ENCODE measurements around the gene CFAP61.

The CFAP61 gene

DNA sequence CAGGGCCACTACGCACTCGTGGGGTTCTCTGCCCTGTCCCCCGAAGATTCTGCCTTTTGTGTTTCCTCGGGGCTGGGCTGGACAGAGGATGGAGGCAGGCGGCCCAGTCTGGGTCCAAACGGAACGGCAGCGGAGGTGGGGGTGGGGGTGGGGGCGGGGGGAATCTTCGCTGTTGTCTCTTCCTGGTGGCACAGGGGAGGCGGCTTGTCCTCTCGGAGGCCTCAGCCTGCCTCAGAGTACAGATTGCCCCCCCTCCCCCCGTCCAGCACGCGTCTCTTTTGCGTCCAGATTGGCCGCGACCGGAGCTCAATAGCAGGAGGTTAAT, 314.2 kb downstream of the CFAP61 start:
- in situ Hi-C loops (cut with MboI; ENCODE audit: low pct_unique_long_range_greater_than_20kb, low sequenced_read_pairs) = no loop called here
- DNase-seq = no peak

DNA sequence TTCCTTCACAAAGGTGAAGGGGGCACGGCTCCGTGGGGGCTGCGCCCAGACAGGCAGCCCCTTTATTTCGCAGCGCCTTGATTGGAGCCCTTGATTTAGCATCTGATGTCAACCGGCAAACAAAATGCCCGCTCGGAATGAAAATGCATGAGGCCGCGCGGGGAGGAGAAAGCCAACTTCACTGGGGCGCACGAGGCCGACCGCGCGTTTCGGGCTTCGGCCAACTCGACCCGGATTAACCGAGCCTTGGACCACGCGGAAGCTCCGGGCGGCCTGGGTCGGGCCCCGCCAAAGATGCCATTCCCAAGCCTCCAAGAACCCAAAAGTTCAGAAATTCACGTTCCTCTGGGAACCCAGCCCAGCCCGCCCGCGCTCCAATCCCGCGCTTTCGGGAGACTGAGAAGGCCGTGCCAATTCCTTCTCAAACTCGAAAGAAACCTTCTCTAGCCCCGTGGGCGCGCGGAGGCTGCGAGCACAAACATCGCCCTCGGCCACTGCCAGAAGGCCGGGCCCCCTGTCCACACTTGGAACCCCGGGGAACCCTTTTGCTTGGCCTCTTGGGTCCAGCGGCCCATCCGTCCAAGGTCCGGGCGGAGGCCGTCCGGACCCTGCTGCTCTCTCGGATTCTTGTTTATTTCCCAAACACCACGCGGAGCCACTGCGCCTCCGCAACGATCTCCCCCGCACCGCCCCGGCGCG, 314.7 kb downstream of the CFAP61 start:
- no peak for DNase-seq
- in situ Hi-C loops (cut with MboI; ENCODE audit: low pct_unique_long_range_greater_than_20kb, low sequenced_read_pairs) = no loop called here

DNA sequence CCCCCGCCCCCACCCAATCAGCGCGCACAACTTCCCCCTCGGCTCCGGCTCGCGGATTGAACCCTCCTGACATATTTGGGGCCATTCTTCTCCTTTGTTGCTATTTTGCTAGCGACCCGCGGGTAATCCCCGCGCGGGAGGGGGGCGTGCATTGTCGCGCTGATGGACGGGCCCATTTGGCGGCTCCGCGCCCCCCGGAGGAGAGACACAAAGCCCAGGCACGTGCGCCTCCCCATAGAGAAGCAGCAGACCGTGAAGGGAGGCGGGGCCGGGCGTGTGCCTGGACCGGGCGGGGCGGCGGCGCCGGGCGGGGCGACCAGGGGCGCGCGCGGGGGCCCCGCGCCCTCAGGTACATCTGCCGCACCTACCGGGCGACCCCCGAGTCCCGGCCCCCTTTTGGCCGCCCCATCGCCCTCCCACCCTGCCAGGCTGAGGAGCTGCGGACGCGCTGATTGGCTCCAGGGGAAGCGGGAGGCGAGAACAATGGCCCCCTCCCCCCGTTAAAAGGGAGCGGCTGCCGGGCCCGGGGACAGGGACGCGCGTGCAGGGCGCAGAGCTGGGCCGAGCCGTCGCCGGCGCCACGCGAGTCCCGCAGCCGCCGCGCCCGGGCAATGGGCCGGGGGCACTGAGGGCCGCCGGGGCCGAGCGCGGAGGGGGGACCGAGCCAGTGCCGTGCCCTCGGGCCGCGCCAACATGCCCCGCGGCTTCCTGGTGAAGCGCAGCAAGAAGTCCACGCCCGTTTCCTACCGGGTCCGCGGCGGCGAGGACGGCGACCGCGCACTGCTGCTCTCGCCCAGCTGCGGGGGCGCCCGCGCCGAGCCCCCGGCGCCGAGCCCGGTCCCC, 315.5 kb downstream of the CFAP61 start, which contains the start of gene INSM1:
Gene INSM1, plus strand, starts transcription at position 530 of the 843 bp plus-strand sequence. Its CDS starts 164 bp downstream, at position 694.
- DNase-seq = no peak
- in situ Hi-C loops (cut with MboI; ENCODE audit: low pct_unique_long_range_greater_than_20kb, low sequenced_read_pairs) = no loop called here

DNA sequence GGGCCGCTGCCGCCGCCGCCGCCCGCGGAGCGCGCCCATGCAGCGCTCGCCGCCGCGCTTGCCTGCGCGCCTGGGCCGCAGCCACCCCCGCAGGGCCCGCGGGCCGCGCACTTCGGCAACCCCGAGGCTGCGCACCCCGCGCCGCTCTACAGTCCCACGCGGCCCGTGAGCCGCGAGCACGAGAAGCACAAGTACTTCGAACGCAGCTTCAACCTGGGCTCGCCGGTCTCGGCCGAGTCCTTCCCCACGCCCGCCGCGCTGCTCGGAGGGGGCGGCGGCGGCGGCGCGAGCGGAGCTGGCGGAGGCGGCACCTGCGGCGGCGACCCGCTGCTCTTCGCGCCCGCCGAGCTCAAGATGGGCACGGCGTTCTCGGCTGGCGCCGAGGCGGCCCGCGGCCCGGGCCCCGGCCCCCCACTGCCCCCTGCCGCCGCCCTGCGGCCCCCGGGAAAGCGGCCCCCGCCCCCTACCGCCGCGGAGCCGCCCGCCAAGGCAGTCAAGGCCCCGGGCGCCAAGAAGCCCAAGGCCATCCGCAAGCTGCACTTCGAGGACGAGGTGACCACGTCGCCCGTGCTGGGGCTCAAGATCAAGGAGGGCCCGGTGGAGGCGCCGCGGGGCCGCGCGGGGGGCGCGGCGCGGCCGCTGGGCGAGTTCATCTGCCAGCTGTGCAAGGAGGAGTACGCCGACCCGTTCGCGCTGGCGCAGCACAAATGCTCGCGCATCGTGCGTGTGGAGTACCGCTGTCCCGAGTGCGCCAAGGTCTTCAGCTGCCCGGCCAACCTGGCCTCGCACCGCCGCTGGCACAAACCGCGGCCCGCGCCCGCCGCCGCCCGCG, 316.3 kb downstream of the CFAP61 start:
- in situ Hi-C loops (cut with MboI; ENCODE audit: low pct_unique_long_range_greater_than_20kb, low sequenced_read_pairs) = no loop called here
- no peak for DNase-seq

DNA sequence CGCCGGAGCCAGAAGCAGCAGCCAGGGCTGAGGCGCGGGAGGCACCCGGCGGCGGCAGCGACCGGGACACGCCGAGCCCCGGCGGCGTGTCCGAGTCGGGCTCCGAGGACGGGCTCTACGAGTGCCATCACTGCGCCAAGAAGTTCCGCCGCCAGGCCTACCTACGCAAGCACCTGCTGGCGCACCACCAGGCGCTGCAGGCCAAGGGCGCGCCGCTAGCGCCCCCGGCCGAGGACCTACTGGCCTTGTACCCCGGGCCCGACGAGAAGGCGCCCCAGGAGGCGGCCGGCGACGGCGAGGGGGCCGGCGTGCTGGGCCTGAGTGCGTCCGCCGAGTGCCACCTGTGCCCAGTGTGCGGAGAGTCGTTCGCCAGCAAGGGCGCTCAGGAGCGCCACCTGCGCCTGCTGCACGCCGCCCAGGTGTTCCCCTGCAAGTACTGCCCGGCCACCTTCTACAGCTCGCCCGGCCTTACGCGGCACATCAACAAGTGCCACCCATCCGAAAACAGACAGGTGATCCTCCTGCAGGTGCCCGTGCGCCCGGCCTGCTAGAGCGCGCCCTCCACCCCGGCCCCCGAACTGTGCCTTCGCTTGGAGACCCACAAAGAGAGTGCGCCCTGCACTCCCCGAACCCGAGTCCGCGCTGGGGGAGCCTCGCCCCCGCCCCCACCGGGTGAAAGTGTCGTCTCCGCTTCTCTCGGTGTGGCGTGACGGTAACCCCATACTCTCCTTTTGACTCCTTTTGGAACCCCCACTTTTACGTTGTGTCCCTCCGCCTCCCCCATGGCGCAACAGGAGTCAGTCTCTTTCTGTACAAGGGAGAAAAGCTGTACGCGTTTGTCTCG, 317.1 kb downstream of the CFAP61 start:
- in situ Hi-C loops (cut with MboI; ENCODE audit: low pct_unique_long_range_greater_than_20kb, low sequenced_read_pairs) = no loop called here
- peak; percentile 29 for DNase-seq

DNA sequence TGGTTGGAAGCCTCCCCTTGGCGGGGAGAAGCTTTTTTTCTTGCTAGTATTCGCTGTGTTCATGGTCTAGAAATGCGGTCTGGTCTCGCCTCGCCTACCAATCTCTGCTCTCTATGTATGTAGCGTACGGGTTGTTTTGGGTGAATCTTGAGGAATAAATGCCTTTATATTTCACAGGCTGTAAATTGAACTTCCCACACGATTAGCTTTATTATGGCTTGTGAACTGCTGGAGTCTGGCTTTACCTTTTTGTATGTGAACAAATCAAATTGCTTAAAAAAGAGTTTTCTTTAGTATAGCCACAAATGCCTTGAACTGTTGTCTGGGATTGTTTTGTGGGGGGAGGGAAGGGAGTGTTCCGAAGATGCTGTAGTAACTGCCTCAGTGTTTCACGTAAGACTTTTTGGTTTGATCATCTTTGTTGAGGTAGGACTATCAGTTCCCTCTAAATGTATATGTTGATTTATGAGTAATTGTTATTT, 317.8 kb downstream of the CFAP61 start:
- no peak for DNase-seq
- in situ Hi-C loops (cut with MboI; ENCODE audit: low pct_unique_long_range_greater_than_20kb, low sequenced_read_pairs) = no loop called here

DNA sequence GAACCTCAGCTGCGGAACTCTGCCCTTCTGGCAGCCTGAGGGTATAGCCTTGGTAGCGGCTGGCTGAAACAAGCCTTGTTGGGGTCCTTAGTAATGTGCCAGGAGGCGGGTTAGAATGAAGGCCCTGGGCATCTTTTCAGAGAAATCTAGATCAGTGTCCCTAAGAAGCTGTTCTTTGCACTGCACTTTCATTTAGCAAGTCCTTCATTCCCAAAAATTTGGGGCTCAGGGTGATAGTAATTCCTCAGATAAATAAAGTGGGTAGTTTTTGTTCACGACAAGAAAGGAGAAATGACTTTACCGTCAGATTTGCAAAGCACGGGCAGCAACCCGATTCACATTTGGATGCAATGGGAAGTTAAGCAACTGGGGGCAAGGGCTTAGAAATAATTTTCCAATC, 318.8 kb downstream of the CFAP61 start:
- no peak for DNase-seq
- in situ Hi-C loops (cut with MboI; ENCODE audit: low pct_unique_long_range_greater_than_20kb, low sequenced_read_pairs) = no loop called here

DNA sequence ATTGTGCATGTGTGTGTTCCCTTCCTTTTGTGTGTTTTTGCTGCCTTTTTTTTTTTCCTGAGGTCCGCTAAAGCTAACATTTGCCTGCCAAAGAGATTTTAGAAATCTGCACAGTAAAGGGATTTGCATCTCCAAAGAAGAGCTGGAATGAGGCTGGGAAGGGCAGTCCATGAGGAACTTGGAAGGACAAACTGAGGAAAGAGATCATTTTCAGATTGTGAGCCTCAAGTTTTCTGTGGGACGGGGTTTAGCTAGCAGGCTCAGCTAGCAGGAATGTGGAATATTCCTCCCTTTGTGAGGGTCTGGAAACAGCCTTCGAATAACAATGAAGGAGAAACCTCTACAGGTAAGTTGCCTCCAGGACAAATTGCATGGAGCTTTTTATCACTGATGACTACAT, 319.3 kb downstream of the CFAP61 start:
- in situ Hi-C loops (cut with MboI; ENCODE audit: low pct_unique_long_range_greater_than_20kb, low sequenced_read_pairs) = no loop called here

DNA sequence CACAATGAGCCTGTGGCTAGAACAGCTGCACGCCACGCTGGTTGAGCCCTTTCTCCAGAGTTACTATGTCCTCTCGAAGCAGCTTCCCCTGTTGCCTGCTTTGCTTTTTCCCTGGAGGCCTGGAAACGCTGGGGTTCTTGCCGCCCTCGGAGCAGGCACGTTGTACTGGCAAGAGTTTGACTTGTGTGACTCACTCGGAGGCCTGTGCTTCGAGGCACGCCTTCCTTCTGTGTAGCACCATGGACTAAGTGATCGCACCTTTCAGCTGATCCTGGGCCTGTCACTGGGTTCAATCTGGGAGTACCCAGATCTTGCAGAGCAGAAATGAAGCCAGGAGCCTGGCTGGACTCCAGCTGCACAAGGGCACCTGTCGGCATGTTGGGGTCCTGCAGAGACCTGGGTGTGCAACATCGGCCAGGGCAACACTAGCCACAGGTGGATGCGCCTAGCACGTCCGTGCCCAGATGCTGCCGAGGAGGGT, 320.8 kb downstream of the CFAP61 start:
- in situ Hi-C loops (cut with MboI; ENCODE audit: low pct_unique_long_range_greater_than_20kb, low sequenced_read_pairs) = no loop called here
- no peak for DNase-seq

More for the DNA sequence above, 319.3 kb downstream of the CFAP61 start:
- DNase-seq = no peak

DNA sequence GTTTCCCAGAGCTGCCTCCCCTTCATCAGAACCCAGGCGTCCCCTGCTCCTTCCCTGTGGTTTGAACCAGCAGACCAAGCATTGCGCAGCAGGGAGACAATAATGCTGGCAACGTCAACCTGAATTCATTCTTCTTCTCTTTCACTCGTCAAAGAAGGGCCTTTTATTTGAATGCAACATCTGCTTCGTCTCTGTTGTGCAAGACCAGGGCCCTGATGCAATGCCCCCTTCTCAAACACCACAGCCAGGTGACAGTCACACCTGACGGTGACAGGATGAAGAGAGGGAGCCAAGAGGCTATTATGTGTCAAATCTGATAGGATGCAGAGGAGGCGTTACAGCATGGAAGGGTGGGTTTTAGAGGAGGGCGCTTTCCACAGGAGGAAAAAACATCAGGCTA, 323.5 kb downstream of the CFAP61 start:
- DNase-seq = no peak
- in situ Hi-C loops (cut with MboI; ENCODE audit: low pct_unique_long_range_greater_than_20kb, low sequenced_read_pairs) = no loop called here

DNA sequence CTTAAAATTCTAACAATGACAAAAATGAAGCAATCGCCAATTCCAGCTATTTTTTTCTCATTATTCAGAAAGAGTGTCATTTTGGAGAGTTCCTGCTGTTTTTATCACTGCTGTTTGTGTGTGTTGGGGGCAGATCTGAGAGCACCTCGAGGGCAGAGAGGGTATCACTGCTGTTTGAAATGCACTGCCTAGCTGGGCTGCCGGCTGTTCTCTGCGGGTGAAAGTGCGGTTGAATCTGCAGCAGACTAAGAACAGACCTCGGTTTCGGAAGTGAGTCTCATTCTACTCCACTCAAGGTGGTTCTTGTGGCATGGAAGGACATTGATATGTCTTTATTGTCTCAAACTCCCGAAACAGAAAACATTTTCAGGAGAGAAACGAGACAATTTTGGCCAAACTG, 333.9 kb downstream of the CFAP61 start:
- in situ Hi-C loops (cut with MboI; ENCODE audit: low pct_unique_long_range_greater_than_20kb, low sequenced_read_pairs) = no loop called here
- DNase-seq = no peak

DNA sequence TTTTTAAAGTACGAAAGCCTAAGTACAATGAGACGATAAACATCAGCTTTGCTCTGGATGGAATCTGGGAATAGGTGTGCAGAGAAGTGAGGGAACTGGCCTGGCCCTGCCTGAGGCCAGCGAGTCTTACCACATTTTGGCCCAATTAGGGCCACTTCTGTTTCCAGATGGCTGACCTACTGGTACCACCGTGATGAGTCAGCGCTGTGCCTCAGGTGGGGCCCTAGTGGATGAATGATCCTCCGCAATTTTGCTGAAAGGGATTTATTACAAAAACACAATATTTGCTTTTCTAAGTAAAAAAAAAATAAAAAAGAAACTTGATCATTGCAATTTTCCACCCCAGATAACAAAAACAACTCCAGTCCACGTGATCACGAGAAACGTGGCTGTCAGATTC, 338.1 kb downstream of the CFAP61 start:
- DNase-seq = no peak
- in situ Hi-C loops (cut with MboI; ENCODE audit: low pct_unique_long_range_greater_than_20kb, low sequenced_read_pairs) = no loop called here

DNA sequence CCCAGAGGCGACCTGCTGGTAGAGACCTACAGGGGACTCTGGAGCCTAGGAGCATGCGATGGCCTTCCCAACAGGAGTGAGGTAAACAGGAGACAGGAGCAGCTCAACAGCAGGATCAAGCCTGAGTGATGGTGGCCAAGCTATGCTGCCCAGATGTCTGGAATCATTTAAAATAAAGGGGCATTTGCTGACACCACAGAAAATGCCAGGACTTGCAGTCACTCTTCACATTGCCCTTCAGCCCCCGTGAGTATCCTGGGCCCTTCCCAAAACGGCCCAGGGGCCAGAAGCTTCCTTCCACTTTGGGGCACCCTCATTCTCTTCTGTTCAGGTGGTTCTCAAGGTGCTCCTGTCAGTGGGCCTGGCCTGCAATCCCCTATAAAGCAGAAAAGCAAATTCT, 338.8 kb downstream of the CFAP61 start:
- no peak for DNase-seq
- in situ Hi-C loops (cut with MboI; ENCODE audit: low pct_unique_long_range_greater_than_20kb, low sequenced_read_pairs) = no loop called here

DNA sequence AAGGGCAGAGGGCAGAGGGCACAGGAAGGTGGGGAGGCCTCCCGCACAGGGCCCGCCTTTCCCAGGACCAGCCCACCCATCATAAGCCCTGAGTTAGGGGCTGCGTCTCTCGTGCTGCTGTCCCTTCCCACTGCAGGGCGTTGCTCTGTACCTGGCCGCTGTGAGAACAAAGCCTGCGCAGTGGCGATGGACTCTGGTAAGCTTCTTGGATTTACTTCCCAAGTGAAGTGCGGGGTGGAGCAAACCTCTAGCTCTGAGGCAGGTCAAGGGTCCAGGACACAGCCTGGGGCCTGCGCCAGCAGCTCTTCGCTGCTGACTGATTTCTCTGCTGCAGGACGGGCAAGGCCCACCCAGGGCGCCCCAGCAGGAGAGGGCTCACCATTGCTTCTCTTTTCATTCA, 339.4 kb downstream of the CFAP61 start:
- DNase-seq = no peak
- in situ Hi-C loops (cut with MboI; ENCODE audit: low pct_unique_long_range_greater_than_20kb, low sequenced_read_pairs) = no loop called here

DNA sequence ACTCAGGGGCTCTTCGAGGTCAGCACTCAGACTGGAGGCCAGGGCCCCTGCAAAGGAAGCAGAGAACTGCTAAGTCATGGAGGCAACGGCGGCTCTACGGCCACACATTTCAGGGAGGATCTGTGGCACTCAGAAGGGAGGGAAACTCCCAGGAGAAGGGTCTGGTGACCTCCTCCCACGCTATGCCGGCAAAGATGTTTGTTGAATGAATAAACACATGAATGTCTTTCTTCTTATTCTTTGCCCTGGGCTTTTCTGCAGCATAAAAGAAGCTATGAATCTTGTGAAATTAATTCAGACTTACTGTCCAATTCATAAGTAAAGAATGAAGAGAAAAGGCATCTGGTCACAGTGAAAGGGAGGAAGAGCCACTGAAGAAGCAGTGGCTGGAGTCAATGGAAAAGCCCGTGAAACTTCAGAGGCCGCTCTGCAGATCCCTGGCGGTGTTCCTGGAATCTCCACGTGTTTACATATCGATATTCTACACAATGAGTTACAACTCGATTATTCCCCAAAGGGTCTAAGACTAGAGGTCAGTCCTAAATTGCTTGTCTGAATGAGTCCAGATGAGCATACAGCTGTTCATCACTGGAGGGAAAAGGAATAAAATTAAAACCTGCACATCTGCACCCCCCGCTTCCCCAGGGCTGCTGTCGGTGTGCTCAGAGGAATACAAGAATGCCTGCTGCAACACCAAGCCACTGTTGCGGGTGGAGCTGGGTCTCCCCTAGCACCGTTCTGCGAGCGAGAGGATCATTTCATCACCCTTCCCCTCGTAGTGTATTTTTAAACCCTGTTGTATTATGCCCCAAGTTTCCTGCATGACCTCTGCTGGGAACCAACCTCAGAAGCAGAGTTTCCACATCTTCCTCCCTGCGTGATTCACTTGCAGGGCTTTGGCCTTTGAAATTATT, 341.1 kb downstream of the CFAP61 start:
- in situ Hi-C loops (cut with MboI; ENCODE audit: low pct_unique_long_range_greater_than_20kb, low sequenced_read_pairs) = no loop called here
- no peak for DNase-seq

DNA sequence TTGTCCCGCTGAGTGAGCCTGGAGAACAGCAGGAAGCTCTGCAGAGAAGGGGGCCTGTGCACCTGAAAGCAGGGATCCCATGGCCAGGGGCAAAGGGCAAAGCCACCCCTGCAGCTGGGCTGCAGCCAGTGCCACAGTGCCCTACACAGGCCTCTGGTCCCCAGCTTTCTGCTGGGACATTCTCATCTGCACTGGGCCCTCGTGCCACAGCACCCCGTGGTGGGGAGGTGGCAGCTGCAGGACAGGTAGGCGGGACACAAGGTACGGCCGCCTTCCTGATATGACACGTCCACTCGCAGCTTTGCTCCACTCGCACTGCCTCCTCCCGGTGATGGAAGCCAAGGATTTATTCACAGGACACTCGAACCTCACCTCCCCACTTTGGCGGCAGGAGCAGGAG, 342.8 kb downstream of the CFAP61 start:
- in situ Hi-C loops (cut with MboI; ENCODE audit: low pct_unique_long_range_greater_than_20kb, low sequenced_read_pairs) = no loop called here
- no peak for DNase-seq

DNA sequence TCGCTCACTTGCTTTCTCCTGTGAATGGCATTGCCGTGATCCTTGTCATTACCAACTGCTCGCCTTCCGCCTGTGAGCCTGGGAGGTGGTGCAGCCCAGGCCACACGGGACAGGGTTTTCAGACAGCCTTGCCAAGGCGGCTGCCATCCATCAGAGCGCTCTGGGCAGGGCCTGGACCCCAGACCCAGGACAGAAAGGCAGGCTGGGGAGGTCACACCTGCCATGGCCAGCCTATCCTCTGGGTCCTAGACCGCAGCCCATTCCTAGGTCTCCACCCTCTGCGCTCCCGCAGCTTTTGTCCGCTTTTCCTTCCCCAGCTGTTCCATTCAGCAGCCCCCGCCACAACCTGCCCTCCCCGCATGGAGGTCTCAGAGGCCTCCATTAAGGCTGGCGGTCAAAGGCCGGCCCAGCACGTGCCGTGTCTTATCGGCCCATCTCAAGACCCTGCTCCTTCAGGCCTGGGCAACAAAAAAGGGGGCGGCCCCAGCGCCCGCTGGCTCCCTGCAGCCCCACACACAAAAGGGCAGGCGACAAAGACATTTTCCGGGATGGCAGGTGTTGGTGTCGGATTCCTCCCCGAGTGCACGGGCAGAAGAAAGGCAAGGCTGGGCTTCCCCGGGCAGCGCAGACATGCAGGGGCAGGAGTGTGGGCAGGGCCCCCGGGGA, 343.7 kb downstream of the CFAP61 start:
- no peak for DNase-seq
- in situ Hi-C loops (cut with MboI; ENCODE audit: low pct_unique_long_range_greater_than_20kb, low sequenced_read_pairs) = no loop called here
